Left kidney (tissue), 2 donors: ENCODE results near the gene ACP6. TPM values are rescaled to one million over a fixed set of nuclear protein-coding genes. Genes with fewer than 3 reads are reported as not detected.

Experiments used
- DNase-seq: peaks from one replicate; pipeline ENCODE4 v3.0.0-alpha.2; 2013
- polyA plus RNA-seq: library from polyadenylated mRNA; unstranded; fragments of 120-200 nt; gene quantifications from one replicate; pipeline ENCODE4 v1.2.1, GENCODE V29; 2013; ENCODE audit not compliant: insufficient read length

ACP6 gene
- polyA plus RNA-seq, 1 donor: 43.0 TPM

- no peak for DNase-seq
These were observed 15.8 kb downstream of the ACP6 start for GRCh38 chr1:147654511-147654910.

- no peak for DNase-seq
These were observed 18.0 kb downstream of the ACP6 start for GRCh38 chr1:147652306-147652705.

GRCh38 chr1:147651466-147651865 lies 18.9 kb downstream of the ACP6 start:
- DNase-seq: peak; percentile 50

GRCh38 chr1:147648933-147649332 lies 21.4 kb downstream of the ACP6 start:
- no peak for DNase-seq

GRCh38 chr1:147647796-147648633 lies 22.3 kb downstream of the ACP6 start:
- no peak for DNase-seq

GRCh38 chr1:147643974-147644373 lies 26.4 kb downstream of the ACP6 start:
- DNase-seq: no peak

GRCh38 chr1:147641695-147642592 lies 28.4 kb downstream of the ACP6 start:
- peak; percentile 59 for DNase-seq

- no peak for DNase-seq
These were observed 29.0 kb downstream of the ACP6 start for GRCh38 chr1:147641291-147641690.

- DNase-seq: peak; percentile 65
These were observed 29.7 kb downstream of the ACP6 start for GRCh38 chr1:147640553-147641165.

GRCh38 chr1:147636314-147636713 lies 34.0 kb downstream of the ACP6 start:
- no peak for DNase-seq

GRCh38 chr1:147635342-147635741 lies 35.0 kb downstream of the ACP6 start:
- DNase-seq: no peak

- DNase-seq: no peak
These were observed 35.7 kb downstream of the ACP6 start for GRCh38 chr1:147634645-147635044.

- no peak for DNase-seq
These were observed 36.6 kb downstream of the ACP6 start for GRCh38 chr1:147633759-147634158.

- no peak for DNase-seq
These were observed 38.5 kb downstream of the ACP6 start for GRCh38 chr1:147631839-147632238.

- no peak for DNase-seq
These were observed 39.9 kb downstream of the ACP6 start for GRCh38 chr1:147630447-147630846.

GRCh38 chr1:147630022-147630421 lies 40.3 kb downstream of the ACP6 start:
- no peak for DNase-seq

- no peak for DNase-seq
These were observed 41.9 kb downstream of the ACP6 start for GRCh38 chr1:147628441-147628840.

GRCh38 chr1:147627435-147628110 lies 42.8 kb downstream of the ACP6 start:
- DNase-seq: no peak

GRCh38 chr1:147626739-147627138 lies 43.6 kb downstream of the ACP6 start:
- DNase-seq: no peak

GRCh38 chr1:147626291-147626690 lies 44.0 kb downstream of the ACP6 start:
- DNase-seq: no peak

GRCh38 chr1:147625362-147625995 lies 44.8 kb downstream of the ACP6 start:
- DNase-seq: no peak

GRCh38 chr1:147624529-147624928 lies 45.8 kb downstream of the ACP6 start:
- no peak for DNase-seq
